Measurements from ENCODE around the gene ATP2B2.

DNA sequence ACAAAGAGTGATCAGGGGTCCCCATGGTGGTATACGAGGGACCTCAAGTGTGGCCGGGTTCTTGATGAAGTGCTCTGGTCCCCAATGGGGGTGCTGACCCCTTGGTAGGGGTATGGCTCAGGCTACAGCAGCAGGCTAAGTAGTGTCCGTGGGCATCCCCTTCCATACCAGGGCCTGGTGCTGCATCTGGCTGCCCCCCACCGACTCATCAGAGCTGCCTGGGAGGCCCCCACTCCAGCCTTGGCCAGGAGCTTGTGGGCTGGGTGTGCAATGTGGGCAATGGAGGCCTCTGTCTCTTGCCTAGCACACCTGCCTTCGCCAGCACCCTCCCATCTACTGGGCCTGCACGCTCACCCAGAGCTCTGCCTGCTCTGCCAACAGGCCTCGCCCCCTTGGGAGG is 125.4 kb downstream of the ATP2B2 start:
- TF ChIP-seq, protein P1, sequence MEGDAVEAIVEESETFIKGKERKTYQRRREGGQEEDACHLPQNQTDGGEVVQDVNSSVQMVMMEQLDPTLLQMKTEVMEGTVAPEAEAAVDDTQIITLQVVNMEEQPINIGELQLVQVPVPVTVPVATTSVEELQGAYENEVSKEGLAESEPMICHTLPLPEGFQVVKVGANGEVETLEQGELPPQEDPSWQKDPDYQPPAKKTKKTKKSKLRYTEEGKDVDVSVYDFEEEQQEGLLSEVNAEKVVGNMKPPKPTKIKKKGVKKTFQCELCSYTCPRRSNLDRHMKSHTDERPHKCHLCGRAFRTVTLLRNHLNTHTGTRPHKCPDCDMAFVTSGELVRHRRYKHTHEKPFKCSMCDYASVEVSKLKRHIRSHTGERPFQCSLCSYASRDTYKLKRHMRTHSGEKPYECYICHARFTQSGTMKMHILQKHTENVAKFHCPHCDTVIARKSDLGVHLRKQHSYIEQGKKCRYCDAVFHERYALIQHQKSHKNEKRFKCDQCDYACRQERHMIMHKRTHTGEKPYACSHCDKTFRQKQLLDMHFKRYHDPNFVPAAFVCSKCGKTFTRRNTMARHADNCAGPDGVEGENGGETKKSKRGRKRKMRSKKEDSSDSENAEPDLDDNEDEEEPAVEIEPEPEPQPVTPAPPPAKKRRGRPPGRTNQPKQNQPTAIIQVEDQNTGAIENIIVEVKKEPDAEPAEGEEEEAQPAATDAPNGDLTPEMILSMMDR (IDR thresholded peaks at IDR 0.05): no peak
- no peak for TF ChIP-seq EZH2phosphoT487 (IDR thresholded peaks at IDR 0.05)
